ENCODE measurements around the gene U2AF1L4.

Gene U2AF1L4

DNA sequence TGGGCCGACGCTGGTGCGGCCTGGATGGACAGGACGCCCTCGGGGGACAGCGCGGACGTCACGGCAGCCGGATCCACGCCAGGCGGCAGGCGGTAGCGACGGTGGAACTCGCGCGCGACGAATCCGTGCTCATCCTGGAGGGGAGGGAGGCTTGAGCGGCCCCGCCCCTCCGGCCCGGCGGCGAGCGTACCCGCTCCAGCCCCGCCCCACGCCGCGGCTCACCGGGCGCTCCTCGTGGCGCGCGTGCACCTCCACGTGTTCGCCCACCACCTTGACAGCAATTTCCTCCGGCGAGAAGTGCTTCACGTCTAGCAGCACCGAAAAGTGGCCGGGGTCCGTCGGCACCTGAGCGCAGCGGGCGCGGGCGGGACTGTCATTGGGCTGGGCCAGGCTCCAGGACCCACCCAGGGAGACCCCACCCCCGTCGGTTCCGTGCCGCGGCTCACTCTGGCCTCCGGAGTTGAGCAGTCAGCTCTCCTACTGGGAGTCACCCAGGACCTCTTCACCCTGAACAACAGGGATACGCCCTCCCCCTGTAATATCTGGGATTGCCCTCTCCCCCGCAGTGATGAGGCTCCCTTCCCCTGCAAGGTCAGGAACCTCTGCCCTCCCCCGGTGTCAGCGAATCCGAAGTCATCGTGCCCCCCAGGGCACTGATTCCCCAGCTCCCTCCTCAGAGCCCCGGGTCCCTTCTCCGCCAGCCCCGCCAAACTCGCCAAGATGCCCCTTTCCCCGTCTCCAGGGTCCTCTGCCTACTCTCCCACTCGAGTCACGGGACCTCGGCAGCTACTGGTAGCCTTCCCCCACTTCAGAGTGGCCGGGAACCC is 10.5 kb upstream of the U2AF1L4 start:
- TF ChIP-seq, protein P1, sequence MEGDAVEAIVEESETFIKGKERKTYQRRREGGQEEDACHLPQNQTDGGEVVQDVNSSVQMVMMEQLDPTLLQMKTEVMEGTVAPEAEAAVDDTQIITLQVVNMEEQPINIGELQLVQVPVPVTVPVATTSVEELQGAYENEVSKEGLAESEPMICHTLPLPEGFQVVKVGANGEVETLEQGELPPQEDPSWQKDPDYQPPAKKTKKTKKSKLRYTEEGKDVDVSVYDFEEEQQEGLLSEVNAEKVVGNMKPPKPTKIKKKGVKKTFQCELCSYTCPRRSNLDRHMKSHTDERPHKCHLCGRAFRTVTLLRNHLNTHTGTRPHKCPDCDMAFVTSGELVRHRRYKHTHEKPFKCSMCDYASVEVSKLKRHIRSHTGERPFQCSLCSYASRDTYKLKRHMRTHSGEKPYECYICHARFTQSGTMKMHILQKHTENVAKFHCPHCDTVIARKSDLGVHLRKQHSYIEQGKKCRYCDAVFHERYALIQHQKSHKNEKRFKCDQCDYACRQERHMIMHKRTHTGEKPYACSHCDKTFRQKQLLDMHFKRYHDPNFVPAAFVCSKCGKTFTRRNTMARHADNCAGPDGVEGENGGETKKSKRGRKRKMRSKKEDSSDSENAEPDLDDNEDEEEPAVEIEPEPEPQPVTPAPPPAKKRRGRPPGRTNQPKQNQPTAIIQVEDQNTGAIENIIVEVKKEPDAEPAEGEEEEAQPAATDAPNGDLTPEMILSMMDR (IDR thresholded peaks at IDR 0.05): no peak
- peak; percentile 98 for DNase-seq (ENCODE audit: low spot score)
- Histone ChIP-seq H3K4me3 (peak overlapping the region; percentile 79), H3K27ac (peak overlapping the region; percentile 100)

DNA sequence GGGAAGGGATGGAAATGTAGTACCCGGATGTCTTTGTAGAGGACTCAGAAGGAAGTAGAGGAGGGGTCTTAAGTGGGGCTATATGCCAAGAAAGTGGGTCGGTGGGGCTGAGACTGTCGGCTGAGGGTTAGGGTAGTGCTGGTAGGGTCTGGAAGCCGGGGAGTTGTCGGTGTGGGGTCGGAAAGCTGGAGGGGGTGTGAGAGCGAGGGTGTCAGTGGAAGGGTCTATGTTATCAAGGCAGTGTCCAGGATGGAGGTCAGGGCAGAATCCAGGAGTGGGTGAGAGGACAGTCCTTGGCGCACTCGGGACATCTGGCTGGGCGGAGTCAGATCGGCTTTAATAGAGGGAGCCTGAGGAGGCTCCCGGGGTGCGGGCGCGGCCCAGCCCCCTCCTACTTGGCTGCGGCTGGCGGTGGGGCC is 9.9 kb upstream of the U2AF1L4 start:
- TF ChIP-seq, protein P1 (IDR thresholded peaks at IDR 0.05): no peak
- peak overlapping the region; percentile 79 for H3K4me3 ChIP-seq
- peak overlapping the region; percentile 100 for H3K27ac ChIP-seq
- DNase-seq (ENCODE audit: low spot score): no peak

DNA sequence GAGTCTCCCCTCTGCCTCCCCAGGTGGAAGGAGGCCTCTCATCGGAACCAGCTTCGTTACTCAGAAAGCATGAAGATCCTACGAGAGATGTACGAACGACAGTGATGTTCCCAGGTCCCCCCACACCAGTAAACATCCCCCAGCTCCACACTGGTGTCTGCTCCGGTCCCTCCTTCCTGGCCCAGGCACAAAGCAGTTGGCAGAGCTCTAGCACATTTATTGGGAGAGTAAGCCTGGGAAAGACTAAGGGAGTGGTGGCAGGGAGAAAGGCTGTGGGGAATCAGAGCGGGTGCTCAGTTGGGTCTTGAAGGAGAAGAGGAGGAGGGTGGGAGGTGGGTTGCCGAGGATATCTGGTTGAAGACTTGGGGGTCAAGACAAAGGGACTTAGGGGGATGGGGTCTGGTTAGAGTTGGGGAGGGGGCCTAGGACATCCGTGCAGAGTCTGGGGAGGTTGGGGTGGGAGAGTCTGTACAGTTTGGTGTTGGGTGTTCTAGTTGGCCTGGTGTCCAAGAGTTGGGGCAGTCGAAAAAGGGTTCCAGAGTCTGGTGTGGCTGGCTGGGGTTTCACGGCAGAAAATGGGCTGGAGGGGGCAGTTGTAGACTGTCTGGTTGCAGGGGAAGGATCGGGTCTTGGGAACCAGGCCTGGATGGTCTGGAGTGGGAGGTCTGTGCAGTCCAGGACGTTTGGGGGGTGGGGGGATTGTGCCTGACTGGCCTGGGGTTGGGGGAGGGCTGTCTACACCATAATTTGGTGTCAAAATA is 9.3 kb upstream of the U2AF1L4 start:
- H3K4me3 ChIP-seq: peak overlapping the region; percentile 79
- TF ChIP-seq, protein P1 (IDR thresholded peaks at IDR 0.05): no peak
- DNase-seq (ENCODE audit: low spot score): no peak
- peak overlapping the region; percentile 100 for H3K27ac ChIP-seq

DNA sequence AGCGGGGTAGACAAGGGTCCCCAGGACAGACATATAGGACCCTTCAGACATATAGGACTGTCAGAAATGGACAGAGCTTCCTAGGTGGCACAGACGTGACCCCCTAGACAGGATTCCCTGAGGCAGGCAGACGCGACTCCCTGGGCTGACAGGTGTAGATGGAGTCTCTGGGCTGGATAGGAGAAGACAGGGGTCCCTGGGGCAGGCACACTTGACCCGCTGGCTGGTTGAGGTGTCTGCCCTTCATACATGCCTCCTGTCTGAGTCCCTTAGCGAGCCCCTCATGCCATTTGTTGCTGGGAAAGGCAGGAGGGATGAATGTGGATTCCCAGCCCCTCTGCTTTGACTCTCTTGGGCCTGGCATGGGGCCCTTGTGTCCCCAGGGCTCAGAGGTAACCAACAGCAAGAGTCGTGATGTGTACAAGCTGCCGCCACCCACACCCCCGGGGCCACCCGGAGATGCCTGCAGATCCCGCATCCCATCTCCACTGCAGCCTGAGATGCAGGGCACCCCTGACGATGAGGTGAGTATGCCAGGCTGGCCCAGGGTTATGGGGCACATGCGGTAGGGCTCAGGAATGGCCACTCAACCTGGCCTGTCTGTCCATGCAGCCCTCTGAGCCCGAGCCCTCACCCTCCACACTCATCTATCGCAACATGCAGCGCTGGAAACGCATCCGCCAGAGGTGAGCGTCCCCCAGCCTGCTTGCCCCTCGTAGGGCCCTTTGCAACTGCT is 8.6 kb upstream of the U2AF1L4 start:
- DNase-seq (ENCODE audit: low spot score): no peak
- Histone ChIP-seq H3K27ac (peak overlapping the region; percentile 100), H3K4me3 (no peak overlapping the region)
- TF ChIP-seq, protein P1 (IDR thresholded peaks at IDR 0.05): no peak

DNA sequence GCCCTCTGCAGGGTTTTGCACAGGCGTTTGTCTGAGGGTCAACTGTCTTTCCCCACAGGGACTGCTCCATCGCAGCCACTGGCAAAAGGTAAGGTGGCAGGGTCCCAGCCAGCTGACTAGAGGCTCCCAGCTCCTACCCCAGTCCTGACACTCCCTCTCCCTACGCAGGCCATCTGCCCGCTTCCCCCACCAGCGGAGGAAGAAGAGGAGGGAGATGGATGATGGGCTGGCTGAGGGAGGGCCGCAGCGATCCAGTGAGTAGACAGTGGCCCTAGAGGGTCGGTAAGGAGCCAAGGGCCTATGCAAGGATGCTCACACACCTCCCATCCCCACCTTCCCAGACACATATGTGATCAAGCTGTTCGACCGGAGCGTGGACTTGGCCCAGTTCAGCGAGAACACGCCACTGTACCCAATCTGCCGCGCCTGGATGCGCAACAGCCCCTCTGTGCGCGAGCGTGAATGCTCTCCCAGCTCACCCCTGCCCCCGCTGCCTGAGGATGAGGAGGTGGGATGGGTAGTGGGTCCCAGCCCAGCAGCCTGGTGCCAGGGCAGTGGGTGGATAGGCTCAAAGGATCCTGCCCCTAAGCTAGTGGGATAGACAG is 7.6 kb upstream of the U2AF1L4 start:
- no peak for DNase-seq (ENCODE audit: low spot score)
- TF ChIP-seq, protein P1 (IDR thresholded peaks at IDR 0.05): no peak
- Histone ChIP-seq H3K4me3 (no peak overlapping the region), H3K27ac (peak overlapping the region in 1 of 2 donors; percentile 100)

DNA sequence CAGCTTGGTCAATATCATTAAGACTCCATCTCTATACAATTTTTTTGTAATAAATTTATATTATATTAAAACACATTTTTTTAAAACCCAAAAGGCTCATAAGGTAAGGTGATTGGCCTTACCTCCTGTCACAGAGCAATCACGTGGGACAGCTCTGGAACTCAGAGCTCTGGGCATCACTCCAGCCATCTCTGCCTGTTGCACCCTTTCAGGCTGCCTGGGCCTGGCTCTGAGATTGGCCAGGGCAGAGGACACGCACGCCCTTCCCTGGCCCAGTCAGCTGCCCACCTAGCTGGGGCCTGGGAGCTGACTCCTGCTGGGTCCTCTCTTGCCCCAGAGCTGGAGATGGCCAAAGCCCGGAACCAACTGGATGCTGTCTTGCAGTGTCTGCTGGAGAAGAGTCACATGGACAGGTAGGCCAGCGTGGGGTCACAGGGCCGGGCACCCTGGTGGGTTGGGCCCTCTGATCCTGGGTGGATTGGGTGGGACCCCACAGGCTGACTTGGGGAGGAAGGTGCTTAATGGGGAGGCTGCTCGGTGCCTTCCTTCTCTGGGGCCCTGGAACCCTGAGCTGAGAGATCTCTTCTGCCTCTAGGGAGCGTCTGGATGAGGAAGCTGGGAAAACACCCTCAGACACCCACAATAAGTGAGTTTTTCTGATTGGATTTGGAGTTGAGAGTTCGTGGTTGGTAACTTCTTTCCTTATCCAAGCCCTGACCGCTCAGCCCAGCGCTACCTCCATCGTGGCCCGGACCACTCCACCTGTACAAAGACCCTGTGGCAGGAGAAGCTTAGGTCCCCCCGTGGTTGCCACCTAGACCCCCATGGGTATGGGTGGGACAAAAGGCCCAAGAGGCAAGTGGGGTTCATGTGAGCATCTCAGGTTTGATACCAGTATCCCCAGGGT is 6.9 kb upstream of the U2AF1L4 start:
- no peak overlapping the region for H3K4me3 ChIP-seq
- DNase-seq (ENCODE audit: low spot score): no peak
- TF ChIP-seq, protein P1 (IDR thresholded peaks at IDR 0.05): no peak
- H3K27ac ChIP-seq: peak overlapping the region in 1 of 2 donors; percentile 9
